ENCODE results near the gene NAXE.

DNA sequence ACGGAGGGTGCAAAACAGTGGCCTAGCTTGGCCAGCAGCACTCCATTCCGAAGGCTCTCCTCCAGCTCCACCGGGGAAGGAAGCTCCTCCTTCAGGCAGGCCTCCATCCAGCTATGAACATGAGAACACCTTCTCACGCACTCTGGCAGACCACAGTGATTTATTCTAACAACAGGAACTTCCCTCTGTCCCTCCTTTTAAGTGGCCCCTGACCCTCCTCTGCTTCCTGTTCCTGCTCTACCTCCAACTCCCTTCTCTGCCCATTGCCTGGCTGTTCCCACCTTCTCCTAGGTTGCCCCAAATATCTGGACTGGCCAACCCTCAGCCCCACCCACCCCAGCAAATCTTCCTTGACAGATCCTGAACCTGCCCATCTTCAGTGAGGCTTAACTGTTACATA, 25.1 kb upstream of the NAXE start:
- TF ChIP-seq CTCF (IDR thresholded peaks at IDR 0.05; ENCODE audit: borderline replicate concordance, extremely low read depth, low read length, poor library complexity, severe bottlenecking): no peak
- no peak for TF ChIP-seq EZH2 (IDR thresholded peaks at IDR 0.05; ENCODE audit: borderline replicate concordance, low read depth, low read length, severe bottlenecking)
